A673 (cell line): ENCODE measurements around the gene DYNC1LI1.

ENCODE experiments used
- CTCF ChIP-seq: fragments of 300-800, 200-600 bp; sonication (generic); conservative IDR thresholded peaks from 2 replicates; pipeline ENCODE4 v1.5.1; 2017; ENCODE audit warnings: low read depth, mild to moderate bottlenecking, antibody characterized with exemption, low read length, moderate library complexity, mixed read lengths
- EZH2 ChIP-seq: fragments of 200-600 bp; sonication (generic); IDR thresholded peaks from 2 replicates; pipeline ENCODE4 v1.6.1; 2017; ENCODE audit warnings: borderline replicate concordance, low read depth, mild to moderate bottlenecking, mixed read lengths, antibody characterized with exemption, low read length; ENCODE audit not compliant: poor library complexity, severe bottlenecking

GRCh38 chr3:32553973-32554372, 16.7 kb downstream of the DYNC1LI1 start:
- TF ChIP-seq CTCF (no peak), EZH2 (no peak)
